Hematopoietic multipotent progenitor cell treated with erythropoietin and hydrocortisone succinate and interleukin-3 and kit ligand, for 8 days (in vitro differentiated cells): ENCODE data around the gene SPOCK2.

Experiments used
- DNase-seq: peaks from one replicate; pipeline ENCODE4 v3.0.0-alpha.2; 2015

The SPOCK2 gene

GRCh38 chr10:72107325-72108003 is 19.1 kb upstream of the SPOCK2 start:
- DNase-seq, result no peak

- DNase-seq, result no peak
Measured at GRCh38 chr10:72106896-72107295, 18.5 kb upstream of the SPOCK2 start.

DNA sequence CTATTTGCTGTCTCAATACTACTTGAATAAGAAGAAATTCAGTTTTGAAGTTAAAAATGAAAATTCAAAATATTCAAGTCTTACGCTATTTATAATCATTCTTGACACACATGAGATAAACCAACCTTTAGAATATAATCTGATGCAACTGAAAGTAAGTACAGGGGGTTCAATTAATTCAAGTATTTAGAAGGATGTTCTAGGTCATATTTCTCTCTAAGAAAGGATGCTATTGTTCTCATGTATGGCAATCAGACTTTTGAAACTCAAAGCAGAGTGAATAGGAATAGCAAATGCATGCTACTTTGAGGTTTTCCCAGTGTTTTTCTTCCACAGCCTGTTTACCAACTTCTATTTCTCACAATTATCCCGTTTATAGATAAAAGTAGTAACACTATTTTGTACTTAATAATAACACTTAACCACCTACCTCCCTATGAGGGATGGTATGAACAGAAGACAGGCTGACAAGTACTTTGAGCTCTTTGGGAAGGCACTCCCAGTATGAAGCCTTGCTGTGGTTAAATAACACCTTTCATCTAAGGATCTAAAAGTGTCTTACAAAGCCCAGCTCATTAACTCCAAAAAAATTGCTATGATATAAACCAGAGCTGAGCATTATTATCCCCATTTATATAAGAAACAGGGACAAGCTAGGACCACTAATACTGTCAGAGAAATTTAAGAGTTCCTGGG is 18.0 kb upstream of the SPOCK2 start:
- no peak for DNase-seq

DNA sequence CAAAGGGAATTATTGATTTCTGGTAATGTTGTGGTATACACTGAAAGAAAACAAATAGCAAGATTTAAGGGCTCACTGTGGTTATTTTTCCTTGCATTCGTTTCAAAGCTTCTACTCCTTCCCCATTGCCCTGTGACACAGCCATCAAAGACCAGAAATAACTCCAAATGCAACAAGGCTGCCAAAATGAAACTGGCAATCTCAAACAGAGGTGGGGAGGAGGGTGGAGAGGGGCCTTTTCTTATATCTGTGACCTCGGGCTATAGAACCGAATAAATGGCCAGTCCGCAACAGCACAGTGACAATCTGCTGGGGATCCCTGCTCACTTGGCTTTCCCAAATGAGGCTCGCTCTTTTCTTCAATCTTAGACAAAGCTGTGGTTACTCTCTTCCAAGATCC is 17.4 kb upstream of the SPOCK2 start:
- no peak for DNase-seq

GRCh38 chr10:72105098-72105475 is 16.7 kb upstream of the SPOCK2 start:
- no peak for DNase-seq

DNA sequence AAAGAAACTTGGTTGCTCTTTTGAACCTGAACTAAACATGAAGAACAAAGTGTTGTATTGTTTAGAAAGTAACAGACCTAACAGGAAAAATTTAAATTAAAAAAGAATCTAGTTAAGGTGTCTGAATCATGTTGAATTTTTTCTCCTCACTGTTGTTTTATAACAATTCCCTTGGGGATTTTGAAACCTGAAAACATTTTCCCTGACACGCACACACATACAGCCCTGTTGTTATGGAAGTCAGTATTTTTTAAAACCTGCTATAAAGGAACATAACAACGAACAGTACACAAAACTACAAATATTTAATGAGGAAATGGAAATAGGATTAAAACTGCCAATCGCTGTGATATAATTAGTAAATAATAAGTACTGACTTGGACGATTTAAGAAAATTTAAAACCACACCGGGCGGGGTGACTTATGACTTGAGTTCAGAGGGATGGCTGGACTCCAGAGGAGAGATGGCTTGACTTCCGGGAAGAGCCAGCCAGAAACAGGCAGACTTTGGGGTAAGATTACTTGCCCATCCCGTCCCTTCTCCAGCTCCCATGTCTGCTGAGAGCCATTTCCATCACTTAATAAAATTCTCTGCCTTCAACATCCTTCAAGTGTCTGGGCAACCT is 16.2 kb upstream of the SPOCK2 start:
- DNase-seq, result no peak

DNA sequence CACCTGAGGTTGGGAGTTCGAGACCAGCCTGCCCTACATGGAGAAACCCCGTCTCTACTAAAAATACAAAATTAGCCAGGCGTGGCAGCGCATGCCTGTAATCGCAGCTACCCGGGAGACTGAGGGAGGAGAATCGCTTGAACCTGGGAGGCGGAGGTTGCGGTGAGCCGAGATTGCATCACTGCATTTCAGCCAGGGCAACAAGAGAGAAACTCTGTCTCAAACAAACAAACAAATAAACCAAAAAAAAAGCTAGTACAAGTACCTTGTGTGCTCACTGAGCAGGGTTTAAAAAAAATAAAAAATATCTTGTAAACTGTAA is 11.2 kb upstream of the SPOCK2 start:
- no peak for DNase-seq

DNA sequence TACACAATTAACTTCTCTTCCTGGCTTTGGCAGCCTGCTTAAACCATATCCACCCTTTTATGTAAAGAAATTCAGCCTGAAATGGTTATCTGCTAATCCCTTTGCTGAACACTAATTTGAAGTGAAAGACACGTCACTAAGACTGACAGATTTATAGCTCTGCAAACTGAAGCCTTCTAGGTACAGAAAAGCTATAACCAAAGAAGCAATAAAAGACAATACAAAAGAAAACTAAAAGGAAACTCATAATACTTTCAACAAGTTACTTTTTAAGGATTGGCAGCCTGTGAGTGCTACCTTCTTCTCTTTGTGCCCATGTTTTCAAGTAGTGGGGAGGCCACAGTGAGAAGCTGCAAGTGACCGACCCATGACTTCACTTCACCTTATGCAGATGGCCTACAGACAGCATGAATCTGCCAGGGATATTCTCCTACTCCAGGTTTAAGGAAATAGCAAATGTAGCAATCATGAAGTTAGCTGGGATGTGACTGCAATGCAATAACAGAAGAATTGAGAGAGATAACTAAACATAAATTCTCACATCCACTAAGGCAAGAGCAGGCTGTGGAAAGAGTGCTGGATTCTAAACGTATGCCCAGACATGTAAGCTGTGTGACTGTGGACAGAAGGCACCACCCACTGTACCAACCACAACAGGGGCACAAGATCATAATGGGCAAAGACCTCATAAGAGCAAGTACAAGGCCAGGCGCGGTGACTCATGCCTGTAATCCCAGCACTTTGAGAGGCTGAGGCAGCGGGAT is 10.7 kb upstream of the SPOCK2 start:
- DNase-seq, result no peak

DNA sequence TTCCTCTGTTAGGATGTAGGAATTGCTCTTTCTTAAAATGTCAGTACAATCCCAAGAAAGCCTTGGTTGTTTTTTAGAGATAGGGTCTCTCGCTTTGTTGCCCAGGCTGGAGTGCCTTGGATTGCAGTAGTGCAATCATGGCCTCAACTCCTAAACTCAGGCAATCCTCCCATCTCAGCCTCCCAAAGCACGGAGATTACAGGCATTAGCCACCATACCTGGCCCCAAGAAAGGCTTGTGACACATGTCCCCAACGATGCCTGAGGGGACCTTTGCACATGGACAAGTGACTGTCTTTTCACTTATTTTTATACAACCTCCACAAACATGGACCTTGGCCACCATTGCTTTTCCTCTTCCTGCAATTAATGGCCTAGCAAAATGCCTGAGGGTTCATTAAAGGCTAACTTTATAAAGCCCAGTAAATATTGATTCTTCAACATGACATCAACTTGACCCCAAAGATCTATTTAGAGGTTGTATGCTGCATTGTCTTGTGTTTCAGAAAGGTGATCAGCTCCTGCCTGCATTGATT is 10.0 kb upstream of the SPOCK2 start:
- no peak for DNase-seq

- peak; percentile 30 for DNase-seq
Measured at GRCh38 chr10:72097448-72098300, 9.3 kb upstream of the SPOCK2 start.

- DNase-seq, result no peak
Measured at GRCh38 chr10:72096115-72097000, 8.0 kb upstream of the SPOCK2 start.

DNA sequence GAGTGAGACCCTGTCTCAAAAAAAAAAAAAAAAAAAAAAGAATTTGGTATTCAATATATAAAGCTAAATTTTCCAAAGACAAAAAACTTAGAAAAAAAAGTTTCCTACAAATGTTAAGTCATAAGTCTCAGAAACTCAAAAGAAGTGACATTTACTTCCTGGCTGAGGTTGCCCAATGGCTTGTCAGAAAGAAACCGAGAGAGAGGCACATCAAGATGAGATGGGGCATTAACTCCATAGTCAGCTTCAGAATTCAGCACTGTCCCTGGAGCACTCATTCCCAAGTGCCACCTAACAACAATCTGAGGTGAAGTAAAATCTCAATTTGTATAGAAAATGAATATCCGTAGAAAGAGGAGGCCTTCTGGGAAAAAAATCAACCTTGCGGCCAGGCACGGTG is 6.8 kb upstream of the SPOCK2 start:
- no peak for DNase-seq

DNA sequence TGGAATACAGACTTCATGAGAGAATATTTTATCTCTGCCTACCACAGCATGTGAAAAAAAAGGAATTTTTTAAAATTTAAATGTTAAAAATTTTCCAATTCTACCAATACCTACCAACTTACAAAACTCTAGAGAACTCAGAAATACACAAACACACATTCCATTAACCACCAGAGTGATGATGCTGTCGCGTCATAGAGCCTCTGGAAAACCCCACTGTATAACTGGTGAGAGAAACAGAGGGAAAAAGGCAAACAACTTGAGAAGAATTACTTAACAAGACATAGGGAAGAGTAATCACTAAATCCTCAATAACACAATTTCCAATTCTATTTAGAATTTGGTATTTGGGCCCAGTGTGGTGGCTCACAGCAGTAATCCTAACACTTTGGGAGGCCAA is 6.2 kb upstream of the SPOCK2 start:
- DNase-seq, result no peak

- no peak for DNase-seq
Measured at GRCh38 chr10:72093450-72093849, 5.1 kb upstream of the SPOCK2 start.

- DNase-seq, result no peak
Measured at GRCh38 chr10:72092987-72093386, 4.6 kb upstream of the SPOCK2 start.

DNA sequence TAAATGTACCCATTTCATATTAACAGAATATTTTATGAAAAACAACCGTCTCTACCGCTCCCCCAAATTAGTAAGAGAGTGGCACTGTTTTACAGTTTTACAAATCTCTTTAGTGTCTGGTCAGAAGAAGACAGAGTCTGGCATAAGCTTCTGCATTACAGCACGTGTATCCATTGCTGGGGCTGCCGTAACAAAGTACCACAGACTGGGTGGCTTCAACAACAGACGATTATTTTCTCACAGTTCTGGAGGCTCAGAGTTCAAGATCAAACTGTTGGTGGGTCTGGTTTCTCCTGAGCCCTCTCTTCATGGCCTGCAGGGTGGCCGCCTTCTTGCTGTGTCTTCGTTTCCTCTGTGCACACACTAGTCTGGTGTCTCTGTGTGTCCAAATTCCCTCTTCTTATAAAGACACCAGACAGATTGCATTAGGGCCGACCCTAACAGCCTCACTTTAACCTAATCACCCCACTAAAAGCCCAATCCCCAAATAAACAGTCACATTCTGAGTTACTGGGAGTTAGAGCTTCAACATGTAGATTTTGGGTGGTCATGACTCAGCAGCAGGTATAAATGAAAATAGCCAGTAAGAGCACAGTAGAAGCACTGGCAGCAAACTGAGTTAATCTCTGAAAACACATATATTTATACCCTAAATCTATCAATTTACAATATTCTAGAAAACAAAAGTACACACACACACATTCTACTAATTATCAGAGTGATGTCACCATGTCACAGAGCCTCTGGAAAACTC is 4.0 kb upstream of the SPOCK2 start:
- DNase-seq, result no peak

DNA sequence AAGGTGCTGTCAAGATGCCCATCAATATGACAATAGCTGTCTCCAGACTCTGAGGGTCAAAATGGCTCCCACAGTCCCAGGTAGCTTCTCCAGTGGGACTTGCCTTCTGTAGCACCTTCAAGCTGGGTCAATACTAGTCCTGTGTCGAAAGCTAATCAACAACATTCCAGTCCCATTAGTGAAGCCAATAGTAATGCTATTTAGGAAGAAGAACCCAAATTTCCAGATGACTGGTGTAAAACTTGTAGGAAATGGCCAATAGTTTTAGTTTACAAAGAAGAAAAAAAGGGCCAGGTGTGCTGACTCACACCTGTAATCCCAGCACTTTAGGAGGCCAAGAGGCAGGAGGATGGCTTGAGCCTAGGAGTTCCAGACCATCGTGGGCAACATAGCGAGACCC is 2.0 kb upstream of the SPOCK2 start:
- no peak for DNase-seq

DNA sequence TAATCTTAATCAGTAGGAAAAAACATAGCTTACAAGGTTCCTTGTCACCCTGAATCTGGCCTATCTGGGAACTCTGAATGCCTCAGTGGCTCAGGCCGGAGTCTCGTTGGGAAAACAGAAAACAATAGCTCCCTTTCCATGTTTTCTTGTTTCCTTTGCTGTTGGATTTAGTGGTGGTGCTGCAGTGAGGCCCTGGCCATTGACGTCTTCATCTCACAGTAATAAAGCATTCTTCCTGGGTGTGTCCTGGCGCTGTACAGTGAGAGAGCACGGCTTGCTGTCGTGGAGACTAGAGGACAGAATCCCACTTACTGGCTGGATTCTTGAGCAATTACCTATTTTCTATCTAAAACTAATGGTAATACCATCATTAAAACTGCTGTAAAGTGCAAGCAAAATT is 1.3 kb upstream of the SPOCK2 start:
- no peak for DNase-seq

DNA sequence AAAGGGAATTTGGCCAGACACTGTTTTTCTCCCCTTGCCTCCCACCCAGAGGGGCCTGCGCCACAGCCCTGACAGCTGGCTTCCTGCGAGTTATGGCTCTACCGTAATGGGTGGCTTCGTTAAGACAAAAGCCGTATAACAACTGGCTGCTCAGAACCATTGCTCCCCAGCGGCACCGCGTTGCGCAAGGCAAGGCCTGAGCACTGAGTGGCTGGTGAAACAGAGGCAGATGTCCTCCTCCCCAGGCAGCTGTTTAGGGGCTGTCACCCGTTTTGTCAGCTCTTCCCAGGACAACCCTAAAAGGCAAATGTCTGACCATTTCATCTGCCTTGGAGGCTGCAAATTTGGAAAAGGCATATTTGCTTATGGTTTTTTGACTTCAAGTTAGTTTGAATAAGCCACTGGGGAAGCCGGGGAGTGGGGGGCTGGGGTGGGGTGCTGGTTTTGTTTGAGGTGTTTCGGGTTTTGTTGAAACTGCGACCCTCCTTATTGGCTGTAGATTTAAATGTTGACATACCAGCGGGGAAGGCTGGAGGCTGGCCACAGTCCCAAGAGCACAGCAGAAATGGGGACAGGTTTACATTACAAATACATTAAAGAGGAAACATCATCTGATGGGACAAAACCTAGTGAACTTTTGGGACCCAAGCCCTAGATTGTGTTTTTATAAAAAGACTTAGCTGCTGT is 681 bp upstream of the SPOCK2 start:
- no peak for DNase-seq

DNA sequence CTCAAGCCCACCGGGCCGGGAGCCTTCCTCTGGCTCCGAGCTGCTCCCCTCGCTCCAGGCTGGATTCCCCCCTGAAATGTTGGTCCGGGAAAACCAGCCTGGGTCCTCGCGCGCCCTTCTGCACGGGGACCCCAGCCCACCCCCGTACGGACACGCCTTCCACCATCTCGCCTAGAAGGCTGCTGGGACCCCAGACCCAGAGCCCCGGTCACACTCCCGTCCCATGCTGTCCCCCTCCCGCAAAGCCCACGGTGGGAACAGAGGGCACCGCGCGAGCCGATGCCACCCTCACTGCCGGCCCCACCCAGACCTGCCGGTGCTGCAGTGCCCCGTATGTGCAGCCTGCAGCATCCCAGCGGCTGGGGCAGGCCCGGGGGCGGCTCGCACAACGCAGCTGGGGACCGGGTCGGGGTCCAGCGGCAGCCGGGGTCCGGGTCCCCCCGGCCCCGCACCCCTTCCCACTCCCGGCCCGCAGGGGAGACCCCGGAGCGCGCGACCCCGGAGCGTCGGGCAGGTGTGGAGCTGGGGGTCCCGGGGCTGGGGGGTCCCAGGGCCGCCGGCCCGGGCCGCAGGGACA is 871 bp downstream of the SPOCK2 start:
- DNase-seq, result no peak
